Subcutaneous adipose tissue (tissue), 4 donors: Measurements from ENCODE around the gene RBMS3. TPM values are rescaled to one million over a fixed set of nuclear protein-coding genes. Genes with fewer than 3 reads are reported as not detected.

Experiments used
- CTCF ChIP-seq: fragments of 450-650 bp; IDR thresholded peaks from one replicate; pipeline ENCODE4 v1.5.1; 2016; ENCODE audit warnings: low read depth, mild to moderate bottlenecking, control low read depth, antibody characterized with exemption, moderate library complexity
- total RNA-seq, 4 donors: library from RNA; depleted of rRNA; stranded (reverse); fragments of >200 nt; gene quantifications; one replicate each; pipeline ENCODE4 v1.1.0, GENCODE V29; 2016

RBMS3 gene
- total RNA-seq, 4 donors from 2014 or later, result 98.6 to 171 (median 117) TPM

GRCh38 chr3:29628795-29629194 is 347.9 kb downstream of the RBMS3 start:
- TF ChIP-seq CTCF, result no peak

- no peak for TF ChIP-seq CTCF
These were observed 355.0 kb downstream of the RBMS3 start for GRCh38 chr3:29635888-29636287.

- TF ChIP-seq CTCF, result no peak
These were observed 356.2 kb downstream of the RBMS3 start for GRCh38 chr3:29637068-29637467.

GRCh38 chr3:29639578-29640290 is 358.9 kb downstream of the RBMS3 start:
- no peak for TF ChIP-seq CTCF

- TF ChIP-seq CTCF, result no peak
These were observed 361.6 kb downstream of the RBMS3 start for GRCh38 chr3:29642393-29643033.

GRCh38 chr3:29643034-29643425 is 362.2 kb downstream of the RBMS3 start:
- no peak for TF ChIP-seq CTCF

GRCh38 chr3:29644261-29644660 is 363.4 kb downstream of the RBMS3 start:
- TF ChIP-seq CTCF, result no peak
